Lower leg skin (tissue), 3 donors: ENCODE data around the gene CSNK1G2.

Source experiments
- POLR2A ChIP-seq, 2 donors: fragments of 450-650 bp; IDR thresholded peaks; one replicate each; pipeline ENCODE4 v1.6.1; 2016 to 2017; ENCODE audit warnings: antibody characterized with exemption in 2 of 2, mild to moderate bottlenecking in 1 of 2, moderate library complexity in 1 of 2
- TF ChIP-seq, protein P1 (sequence below), 3 donors: fragments of 450-650 bp; IDR thresholded peaks; one replicate each; pipeline ENCODE4 v1.5.1; 2016; ENCODE audit warnings: antibody characterized with exemption in 3 of 3, mild to moderate bottlenecking in 3 of 3, moderate library complexity in 2 of 3

DNA sequence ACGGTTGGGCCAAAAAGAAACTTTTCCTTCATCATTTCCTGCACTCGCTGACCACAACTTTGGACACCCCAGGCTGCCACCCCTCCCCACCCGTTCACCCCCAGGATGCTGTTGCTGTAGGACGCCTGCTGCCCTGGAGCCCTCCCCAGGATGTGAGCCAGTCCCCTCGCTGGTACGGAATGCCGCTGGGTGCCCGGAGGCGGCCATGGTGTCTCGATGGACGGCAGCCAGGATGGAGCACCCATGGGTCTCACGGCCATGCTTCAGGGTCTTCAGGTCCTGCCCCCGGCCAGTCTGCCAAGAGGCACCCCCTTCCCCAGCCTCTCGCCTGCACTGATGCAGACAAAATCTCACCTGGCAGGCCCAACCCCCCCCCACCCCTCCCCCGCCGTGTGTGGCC lies 15.4 kb upstream of the CSNK1G2 start:
- TF ChIP-seq, protein P1, sequence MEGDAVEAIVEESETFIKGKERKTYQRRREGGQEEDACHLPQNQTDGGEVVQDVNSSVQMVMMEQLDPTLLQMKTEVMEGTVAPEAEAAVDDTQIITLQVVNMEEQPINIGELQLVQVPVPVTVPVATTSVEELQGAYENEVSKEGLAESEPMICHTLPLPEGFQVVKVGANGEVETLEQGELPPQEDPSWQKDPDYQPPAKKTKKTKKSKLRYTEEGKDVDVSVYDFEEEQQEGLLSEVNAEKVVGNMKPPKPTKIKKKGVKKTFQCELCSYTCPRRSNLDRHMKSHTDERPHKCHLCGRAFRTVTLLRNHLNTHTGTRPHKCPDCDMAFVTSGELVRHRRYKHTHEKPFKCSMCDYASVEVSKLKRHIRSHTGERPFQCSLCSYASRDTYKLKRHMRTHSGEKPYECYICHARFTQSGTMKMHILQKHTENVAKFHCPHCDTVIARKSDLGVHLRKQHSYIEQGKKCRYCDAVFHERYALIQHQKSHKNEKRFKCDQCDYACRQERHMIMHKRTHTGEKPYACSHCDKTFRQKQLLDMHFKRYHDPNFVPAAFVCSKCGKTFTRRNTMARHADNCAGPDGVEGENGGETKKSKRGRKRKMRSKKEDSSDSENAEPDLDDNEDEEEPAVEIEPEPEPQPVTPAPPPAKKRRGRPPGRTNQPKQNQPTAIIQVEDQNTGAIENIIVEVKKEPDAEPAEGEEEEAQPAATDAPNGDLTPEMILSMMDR (IDR thresholded peaks at IDR 0.05) = no peak
- TF ChIP-seq POLR2A (IDR thresholded peaks at IDR 0.05) = no peak
